Measurements from ENCODE around the gene RNF220. TPM values are rescaled to one million over a fixed set of nuclear protein-coding genes. Genes with fewer than 3 reads are reported as not detected.
A peak's percentile ranks its signal among the peaks of the same experiment; 100 is the strongest.

RNF220 gene
- total and polyA plus RNA-seq, 2 of the 13 experiments (the other 11 are each of a cell fraction or from before 2014, with no cell fraction given), result 48.2 to 72.1 TPM

DNA sequence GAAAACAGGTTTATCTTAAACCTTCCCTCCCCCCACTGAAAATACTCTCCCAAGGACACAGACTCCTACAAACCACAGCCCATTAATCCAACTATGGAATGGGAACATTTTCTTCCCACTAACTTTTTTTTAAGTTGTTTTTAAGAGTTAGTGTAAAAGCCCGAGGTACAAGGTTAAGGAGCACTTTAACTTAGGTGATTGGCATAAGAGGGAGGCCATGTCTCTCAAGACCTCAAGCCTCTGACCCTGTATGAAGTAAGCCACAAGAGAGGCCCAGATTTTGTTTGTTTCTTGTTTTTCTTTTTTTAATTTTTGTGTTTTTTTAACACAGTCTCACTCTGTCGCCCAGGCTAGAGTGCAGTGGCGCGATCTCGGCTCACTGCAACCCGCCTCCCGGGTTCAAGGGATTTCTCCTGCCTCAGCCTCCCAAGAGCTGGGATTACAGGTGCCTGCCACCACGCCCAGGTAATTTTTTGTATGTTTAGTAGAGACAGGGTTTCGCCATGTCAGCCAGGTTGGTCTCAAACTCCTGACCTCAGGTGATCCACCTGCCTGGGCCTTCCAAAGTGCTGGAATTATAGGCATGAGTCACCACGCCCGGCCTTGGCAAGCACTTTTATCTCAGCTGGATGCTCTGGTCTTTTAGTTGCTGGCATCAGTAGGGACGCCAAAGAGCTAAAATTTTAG, 283.8 kb downstream of the RNF220 start:
- intact Hi-C loops (cut with micrococcal nuclease; ENCODE audit: unreplicated experiment), result no loop called here
- no peak overlapping the region for H2AFZ ChIP-seq (ENCODE audit: low read length)

GRCh38 chr1:44689447-44689765, 284.4 kb downstream of the RNF220 start:
- in situ Hi-C loops (cut with HindIII; ENCODE audit: extremely low pct_ligation_motif_present, low pct_unique_long_range_greater_than_20kb) (no loop called here), intact Hi-C loops (cut with micrococcal nuclease; ENCODE audit: unreplicated experiment) (no loop called here)
- Histone ChIP-seq H3K79me2 (ENCODE audit: insufficient read depth, low read length) (no peaks in the 10 kb centered on the region), H2AFZ (ENCODE audit: low read length) (no peak overlapping the region), H3K4me3 (replicated peaks in 1 of 3; ENCODE audit: insufficient read depth in 1 of 3, low read depth in 2 of 3, low read length in 3 of 3) (no peak overlapping the region), H4K20me1 (ENCODE audit: insufficient read depth, low read length) (no peaks in the 10 kb centered on the region), H3K4me1 (ENCODE audit: insufficient read depth, low read length) (peaks cover 28% of the 10 kb centered on the region), H3K4me2 (ENCODE audit: low read depth, low read length) (no peak overlapping the region), H3K27ac (ENCODE audit: extremely low read length, insufficient read depth, low read length) (no peak overlapping the region), H3K36me3 (replicated peaks in 1 of 2; ENCODE audit: control insufficient read depth in 1 of 2, insufficient read depth in 2 of 2, low read length in 2 of 2) (no peaks in the 10 kb centered on the region), H3K27me3 (ENCODE audit: control insufficient read depth in 1 of 2, insufficient read depth in 2 of 2, low read length in 2 of 2) (no peaks in the 10 kb centered on the region), H3K9me3 (ENCODE audit: low read length) (no peaks in the 10 kb centered on the region), H3K9ac (ENCODE audit: insufficient read depth, low read depth, low read length) (no peak overlapping the region)
- CTCF ChIA-PET (ENCODE audit: low intra/inter-chr PET ratio, low total read pairs), result no interaction called here
- BruUV-seq (replicated peaks), result no TSS peak
- FAIRE-seq (no peak), ATAC-seq (no peak), DNase-seq (ENCODE audit: low spot score) (no peak)
- TF ChIP-seq ZNF430 (CRISPR knock-in tag; IDR thresholded peaks at IDR 0.05), result no peak
- WGBS (ENCODE audit: low lambda C conversion rate), result 70% methylated on average over 3 of the region's 3 CpGs
- POLR2A ChIA-PET, result no interaction called here

More for the DNA sequence above, 283.8 kb downstream of the RNF220 start:
- DNase-seq (ENCODE audit: low spot score) (no peak), FAIRE-seq (no peak), ATAC-seq (peak; percentile 32; the same call in 1 of the 3 replicates)
- Histone ChIP-seq H3K4me3 (replicated peaks in 1 of 3; ENCODE audit: insufficient read depth in 1 of 3, low read depth in 2 of 3, low read length in 3 of 3) (no peak overlapping the region), H3K27me3 (ENCODE audit: control insufficient read depth in 1 of 2, insufficient read depth in 2 of 2, low read length in 2 of 2) (no peaks in the 10 kb centered on the region), H4K20me1 (ENCODE audit: insufficient read depth, low read length) (no peaks in the 10 kb centered on the region), H3K4me1 (ENCODE audit: insufficient read depth, low read length) (peaks cover 33% of the 10 kb centered on the region), H3K36me3 (replicated peaks in 1 of 2; ENCODE audit: control insufficient read depth in 1 of 2, insufficient read depth in 2 of 2, low read length in 2 of 2) (no peaks in the 10 kb centered on the region), H3K9me3 (ENCODE audit: low read length) (no peaks in the 10 kb centered on the region), H3K79me2 (ENCODE audit: insufficient read depth, low read length) (no peaks in the 10 kb centered on the region), H3K27ac (ENCODE audit: extremely low read length, insufficient read depth, low read length) (no peak overlapping the region), H3K4me2 (ENCODE audit: low read depth, low read length) (no peak overlapping the region), H3K9ac (ENCODE audit: insufficient read depth, low read depth, low read length) (no peak overlapping the region)
- ChIA-PET CTCF (ENCODE audit: low intra/inter-chr PET ratio, low total read pairs) (no interaction called here), POLR2A (no interaction called here)
- 38% methylated on average over 12 of the region's 12 CpGs for WGBS (ENCODE audit: low lambda C conversion rate)
- in situ Hi-C loops (cut with HindIII; ENCODE audit: extremely low pct_ligation_motif_present, low pct_unique_long_range_greater_than_20kb), result no loop called here
- BruUV-seq (replicated peaks), result no TSS peak
- TF ChIP-seq ZEB1 (IDR thresholded peaks at IDR 0.05; ENCODE audit: insufficient replicate concordance, low read depth) (peak; percentile 37), FOSL2 (CRISPR knock-in tag; IDR thresholded peaks at IDR 0.05) (peak; percentile 82), KDM6A (CRISPR knock-in tag; IDR thresholded peaks at IDR 0.05; ENCODE audit: low read depth) (no peak), TEAD3 (CRISPR knock-in tag; optimal IDR thresholded peaks at IDR 0.05; ENCODE audit: borderline replicate concordance) (peak; percentile 21), FOSL1 (CRISPR knock-in tag; IDR thresholded peaks at IDR 0.05; ENCODE audit: borderline replicate concordance) (peak; percentile 26; the same call in 1 of the 2 replicates)
- TF ChIP-seq, protein P1, sequence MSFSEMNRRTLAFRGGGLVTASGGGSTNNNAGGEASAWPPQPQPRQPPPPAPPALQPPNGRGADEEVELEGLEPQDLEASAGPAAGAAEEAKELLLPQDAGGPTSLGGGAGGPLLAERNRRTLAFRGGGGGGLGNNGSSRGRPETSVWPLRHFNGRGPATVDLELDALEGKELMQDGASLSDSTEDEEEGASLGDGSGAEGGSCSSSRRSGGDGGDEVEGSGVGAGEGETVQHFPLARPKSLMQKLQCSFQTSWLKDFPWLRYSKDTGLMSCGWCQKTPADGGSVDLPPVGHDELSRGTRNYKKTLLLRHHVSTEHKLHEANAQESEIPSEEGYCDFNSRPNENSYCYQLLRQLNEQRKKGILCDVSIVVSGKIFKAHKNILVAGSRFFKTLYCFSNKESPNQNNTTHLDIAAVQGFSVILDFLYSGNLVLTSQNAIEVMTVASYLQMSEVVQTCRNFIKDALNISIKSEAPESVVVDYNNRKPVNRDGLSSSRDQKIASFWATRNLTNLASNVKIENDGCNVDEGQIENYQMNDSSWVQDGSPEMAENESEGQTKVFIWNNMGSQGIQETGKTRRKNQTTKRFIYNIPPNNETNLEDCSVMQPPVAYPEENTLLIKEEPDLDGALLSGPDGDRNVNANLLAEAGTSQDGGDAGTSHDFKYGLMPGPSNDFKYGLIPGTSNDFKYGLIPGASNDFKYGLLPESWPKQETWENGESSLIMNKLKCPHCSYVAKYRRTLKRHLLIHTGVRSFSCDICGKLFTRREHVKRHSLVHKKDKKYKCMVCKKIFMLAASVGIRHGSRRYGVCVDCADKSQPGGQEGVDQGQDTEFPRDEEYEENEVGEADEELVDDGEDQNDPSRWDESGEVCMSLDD (CRISPR knock-in tag; IDR thresholded peaks at IDR 0.05; ENCODE audit: borderline replicate concordance), result no peak
